A673 (cell line): ENCODE measurements around the gene KCTD2.

Experiments used
- CTCF ChIP-seq: fragments of 300-800, 200-600 bp; sonication (generic); conservative IDR thresholded peaks from 2 replicates; pipeline ENCODE4 v1.5.1; 2017; ENCODE audit warnings: low read depth, mild to moderate bottlenecking, antibody characterized with exemption, low read length, moderate library complexity, mixed read lengths
- EZH2 ChIP-seq: fragments of 200-600 bp; sonication (generic); IDR thresholded peaks from 2 replicates; pipeline ENCODE4 v1.6.1; 2017; ENCODE audit warnings: borderline replicate concordance, low read depth, mild to moderate bottlenecking, mixed read lengths, antibody characterized with exemption, low read length; ENCODE audit not compliant: poor library complexity, severe bottlenecking

- TF ChIP-seq CTCF (no peak), EZH2 (no peak)
Measured at GRCh38 chr17:75079023-75079373, 32.0 kb downstream of the KCTD2 start.
